GM23248 (cell line): ENCODE data around the gene CPN2.

ENCODE experiments used
- EZH2 ChIP-seq: fragments of 200-600 bp; sonication (generic); IDR thresholded peaks from 2 replicates; pipeline ENCODE4 v1.6.1; 2018; ENCODE audit warnings: antibody characterized with exemption, mild to moderate bottlenecking; ENCODE audit not compliant: insufficient read depth, poor library complexity, severe bottlenecking
- EZH2phosphoT487 ChIP-seq: fragments of 200-600 bp; sonication (generic); IDR thresholded peaks from 2 replicates; pipeline ENCODE4 v1.6.1; 2018; ENCODE audit warnings: antibody characterized with exemption, moderate library complexity, mild to moderate bottlenecking, low read depth; ENCODE audit not compliant: insufficient read depth

- TF ChIP-seq EZH2phosphoT487 (no peak), EZH2 (no peak)
These were observed 46.7 kb upstream of the CPN2 start for GRCh38 chr3:194397757-194398312.
